HepG2 (cell line): ENCODE data around the gene PDIA6. TPM values are rescaled to one million over a fixed set of nuclear protein-coding genes. Genes with fewer than 3 reads are reported as not detected.

ENCODE experiments used
- ETS1 ChIP-seq: sonication (generic); formaldehyde crosslinking; IDR thresholded peaks from 2 replicates; pipeline ENCODE4 v1.4.0; 2020; ENCODE audit warnings: missing genetic modification reagents
- IKZF1 ChIP-seq: fragments of 450-650 bp; IDR thresholded peaks from 2 replicates; pipeline ENCODE4 v1.7.1; 2016
- MTERF4 ChIP-seq: sonication (generic); formaldehyde crosslinking; IDR thresholded peaks from 2 replicates; pipeline ENCODE4 v1.8.0; 2023; ENCODE audit warnings: mild to moderate bottlenecking, missing genetic modification reagents
- PBX3 ChIP-seq: sonication (generic); formaldehyde crosslinking; IDR thresholded peaks from 2 replicates; pipeline ENCODE4 v1.8.1; 2023; ENCODE audit warnings: missing genetic modification reagents, inconsistent platforms, borderline replicate concordance
- PHF8 ChIP-seq: sonication (generic); formaldehyde crosslinking; IDR thresholded peaks from 2 replicates; pipeline ENCODE4 v1.5.0; 2020; ENCODE audit warnings: missing genetic modification reagents
- POLR2A ChIP-seq, 2 experiments: IDR thresholded peaks; 2 replicates each; pipeline ENCODE4 v1.6.1; 2011; ENCODE audit warnings: low read depth in 2 of 2, low read length in 2 of 2, mild to moderate bottlenecking in 1 of 2, moderate library complexity in 1 of 2; ENCODE audit not compliant: insufficient read depth in 1 of 2
- THAP9 ChIP-seq: sonication (generic); formaldehyde crosslinking; IDR thresholded peaks from 2 replicates; pipeline ENCODE4; 2020; ENCODE audit warnings: missing genetic modification reagents, mild to moderate bottlenecking, borderline replicate concordance
- ZNF281 ChIP-seq: sonication (generic); formaldehyde crosslinking; IDR thresholded peaks from 2 replicates; pipeline ENCODE4 v1.4.0; 2020; ENCODE audit warnings: missing genetic modification reagents, borderline replicate concordance
- ZNF350 ChIP-seq: sonication (generic); formaldehyde crosslinking; IDR thresholded peaks from 2 replicates; pipeline ENCODE4 v1.4.0; 2020; ENCODE audit warnings: mild to moderate bottlenecking, low read depth, missing genetic modification reagents, borderline replicate concordance
- ZNF646 ChIP-seq: sonication (generic); formaldehyde crosslinking; IDR thresholded peaks from 2 replicates; pipeline ENCODE4 v1.9.0; 2021; ENCODE audit warnings: mild to moderate bottlenecking, missing genetic modification reagents
- ZNF737 ChIP-seq: sonication (generic); formaldehyde crosslinking; IDR thresholded peaks from 2 replicates; pipeline ENCODE4 v1.5.0; 2020; ENCODE audit warnings: missing genetic modification reagents, mild to moderate bottlenecking, borderline replicate concordance
- polyA plus RNA-seq, 8 experiments: library from polyadenylated mRNA; depleted of rRNA in 3 of 8; stranded (reverse) in 7 of 8; unstranded in 1 of 8; fragments of >200 nt; fragmentation: Illumina TruSeq in 4 of 8; extraction: Trizol in 4 of 8; gene quantifications; 2 replicates each; pipeline versions ENCODE4 v1.2.1 to v1.2.3, GENCODE V29; 2011 to 2016; ENCODE audit warnings: low read depth in 4 of 8, missing spikeins in 1 of 8, mixed read lengths in 1 of 8; ENCODE audit not compliant: insufficient read depth in 1 of 8
- total RNA-seq, 5 experiments: library from RNA; depleted of rRNA; stranded (reverse); fragments of >200 nt; fragmentation: Illumina TruSeq; extraction: Trizol; gene quantifications; 2 replicates each; pipeline ENCODE4 v1.2.3, GENCODE V29; 2016; ENCODE audit warnings: low read depth in 1 of 5

PDIA6 gene
- total and polyA plus RNA-seq, 2 of the 13 experiments (the other 11 are each of a cell fraction or from before 2014, with no cell fraction given): 586 to 642 TPM

GRCh38 chr2:10814142-10814541 lies 1.6 kb upstream of the PDIA6 start (continued):
- TF ChIP-seq ETS1 (CRISPR knock-in tag) (no peak), ZNF646 (CRISPR knock-in tag) (no peak), MTERF4 (CRISPR knock-in tag) (no peak), IKZF1 (no peak), POLR2A (IDR thresholded peaks at IDR 0.05; ENCODE audit: insufficient read depth in 1 of 2, low read depth in 2 of 2, low read length in 2 of 2) (no peak), ZNF737 (CRISPR knock-in tag) (no peak), PHF8 (no peak), THAP9 (CRISPR knock-in tag) (peak; percentile 31; the same call in 1 of the 2 replicates), ZNF281 (CRISPR knock-in tag) (no peak), ZNF350 (CRISPR knock-in tag) (peak; percentile 22; the same call in 1 of the 2 replicates), PBX3 (CRISPR knock-in tag) (no peak)
